ENCODE data around the gene DAP. TPM values are rescaled to one million over a fixed set of nuclear protein-coding genes. Genes with fewer than 3 reads are reported as not detected.

Gene DAP
- total RNA-seq, 4 donors from 2014 or later, result 66.1 to 130 (median 106) TPM

DNA sequence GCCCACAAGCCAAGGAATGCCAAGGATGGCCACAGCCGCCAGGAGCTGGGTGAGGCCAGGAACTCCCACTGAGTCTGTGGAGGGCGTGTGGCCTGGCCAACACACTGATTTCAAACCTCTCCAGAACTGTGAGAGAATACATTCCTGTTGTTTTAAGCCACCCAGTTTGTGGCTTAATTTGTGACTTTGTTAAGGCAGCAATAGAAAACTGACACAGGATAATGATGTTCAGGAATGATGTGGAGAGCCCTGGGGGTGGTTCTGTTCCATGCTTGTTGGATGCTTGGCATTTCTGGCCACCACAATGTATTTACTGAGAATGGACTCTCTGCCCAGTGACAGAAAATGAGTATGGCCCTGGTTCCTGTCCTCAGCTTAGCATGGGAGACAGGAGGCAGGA, 82.8 kb downstream of the DAP start:
- H3K27me3 ChIP-seq, result no peaks in the 10 kb centered on the region
- no peaks in the 10 kb centered on the region for H3K9me3 ChIP-seq
- peaks cover 31 to 46% of the 10 kb centered on the region in 2 donors for H3K36me3 ChIP-seq
- WGBS, 2 donors, result 92 to 100% methylated on average over 2 of the region's 2 CpGs
- no peak for DNase-seq
- TF ChIP-seq, protein P1, sequence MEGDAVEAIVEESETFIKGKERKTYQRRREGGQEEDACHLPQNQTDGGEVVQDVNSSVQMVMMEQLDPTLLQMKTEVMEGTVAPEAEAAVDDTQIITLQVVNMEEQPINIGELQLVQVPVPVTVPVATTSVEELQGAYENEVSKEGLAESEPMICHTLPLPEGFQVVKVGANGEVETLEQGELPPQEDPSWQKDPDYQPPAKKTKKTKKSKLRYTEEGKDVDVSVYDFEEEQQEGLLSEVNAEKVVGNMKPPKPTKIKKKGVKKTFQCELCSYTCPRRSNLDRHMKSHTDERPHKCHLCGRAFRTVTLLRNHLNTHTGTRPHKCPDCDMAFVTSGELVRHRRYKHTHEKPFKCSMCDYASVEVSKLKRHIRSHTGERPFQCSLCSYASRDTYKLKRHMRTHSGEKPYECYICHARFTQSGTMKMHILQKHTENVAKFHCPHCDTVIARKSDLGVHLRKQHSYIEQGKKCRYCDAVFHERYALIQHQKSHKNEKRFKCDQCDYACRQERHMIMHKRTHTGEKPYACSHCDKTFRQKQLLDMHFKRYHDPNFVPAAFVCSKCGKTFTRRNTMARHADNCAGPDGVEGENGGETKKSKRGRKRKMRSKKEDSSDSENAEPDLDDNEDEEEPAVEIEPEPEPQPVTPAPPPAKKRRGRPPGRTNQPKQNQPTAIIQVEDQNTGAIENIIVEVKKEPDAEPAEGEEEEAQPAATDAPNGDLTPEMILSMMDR (IDR thresholded peaks at IDR 0.05), result no peak
- TF ChIP-seq POLR2A (IDR thresholded peaks at IDR 0.05), result no peak
- no peak overlapping the region for H3K27ac ChIP-seq
- H3K4me3 ChIP-seq (replicated peaks in 1 of 3), result no peak overlapping the region
- no peaks in the 10 kb centered on the region for H3K4me1 ChIP-seq
- intact Hi-C loops (cut with DNase I), result no loop called here

DNA sequence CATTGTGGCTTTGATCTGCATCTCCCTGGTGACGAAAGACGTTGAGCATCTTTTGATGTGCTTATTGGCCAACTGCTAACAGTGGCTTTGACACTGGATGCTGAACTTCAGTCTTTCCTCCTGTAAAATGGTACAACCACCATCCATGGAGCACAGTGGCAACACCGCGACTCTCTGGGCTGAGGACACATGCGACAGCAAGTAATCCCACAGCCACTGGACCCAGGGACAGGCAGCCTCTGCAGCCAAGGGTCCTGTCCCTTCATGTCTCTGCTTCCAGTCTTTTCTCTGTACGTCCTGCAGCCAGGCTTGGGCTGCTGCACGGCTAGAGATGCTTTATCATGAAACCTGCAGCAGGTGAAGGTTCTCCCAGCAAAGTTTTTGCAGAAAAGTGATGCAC, 83.5 kb downstream of the DAP start:
- Histone ChIP-seq H3K4me3 (replicated peaks in 1 of 3) (no peak overlapping the region), H3K27ac (no peak overlapping the region), H3K27me3 (no peaks in the 10 kb centered on the region), H3K36me3 (peaks cover 31 to 43% of the 10 kb centered on the region in 2 donors), H3K9me3 (no peaks in the 10 kb centered on the region), H3K4me1 (no peaks in the 10 kb centered on the region)
- WGBS, 2 donors, result 94 to 95% methylated on average over 7 of the region's 7 CpGs
- TF ChIP-seq POLR2A (IDR thresholded peaks at IDR 0.05), result no peak
- TF ChIP-seq, protein P1 (IDR thresholded peaks at IDR 0.05), result no peak
- no peak for DNase-seq
- intact Hi-C loops (cut with DNase I), result no loop called here

DNA sequence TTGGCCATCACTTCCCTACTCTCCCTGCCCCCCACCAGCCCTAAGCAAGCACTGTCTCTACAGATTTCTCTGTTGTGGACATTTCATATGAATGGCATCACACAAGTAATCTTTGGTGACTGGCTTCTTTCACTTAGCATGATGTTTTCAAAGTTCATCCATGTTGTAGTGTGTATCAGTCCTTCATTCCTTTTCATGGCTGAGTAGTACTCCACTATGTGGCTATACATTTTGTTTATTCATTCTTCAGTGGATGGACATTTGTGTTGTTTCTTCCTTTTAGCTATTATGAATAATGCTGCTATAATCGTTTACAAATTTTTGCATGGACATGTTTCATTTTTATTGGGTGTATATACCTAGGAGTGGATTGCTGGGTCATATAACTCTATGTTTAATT, 84.1 kb downstream of the DAP start:
- intact Hi-C loops (cut with DNase I), result no loop called here
- TF ChIP-seq POLR2A (IDR thresholded peaks at IDR 0.05), result no peak
- TF ChIP-seq, protein P1 (IDR thresholded peaks at IDR 0.05), result no peak
- 91 to 97% methylated on average over 1 of the region's 1 CpG for WGBS, 2 donors
- H3K4me3 ChIP-seq (replicated peaks in 1 of 3), result no peak overlapping the region
- DNase-seq, result no peak
- no peaks in the 10 kb centered on the region for H3K9me3 ChIP-seq
- H3K27me3 ChIP-seq, result no peaks in the 10 kb centered on the region
- H3K4me1 ChIP-seq, result no peaks in the 10 kb centered on the region
- peaks cover 31 to 37% of the 10 kb centered on the region in 2 donors for H3K36me3 ChIP-seq
- no peak overlapping the region for H3K27ac ChIP-seq

DNA sequence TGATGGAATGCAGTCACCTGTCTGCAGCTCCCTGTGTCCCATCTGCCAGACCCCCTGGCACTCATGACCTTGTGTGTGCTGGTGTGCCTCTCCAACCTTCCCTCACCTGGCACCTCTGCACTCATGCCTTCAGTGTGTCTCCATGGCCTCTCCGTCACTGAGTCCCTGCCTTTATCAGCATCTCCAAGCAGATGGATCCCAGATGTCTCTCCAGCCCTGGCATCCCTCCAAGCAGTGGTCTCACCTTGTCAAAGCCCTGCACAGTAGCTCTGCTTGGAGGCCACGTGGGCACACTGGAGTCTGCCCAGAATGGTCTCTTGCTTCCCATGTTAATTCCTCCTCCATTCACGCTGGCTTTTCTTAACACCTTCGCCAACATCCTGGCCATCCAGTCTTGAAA, 84.8 kb downstream of the DAP start:
- Histone ChIP-seq H3K4me3 (replicated peaks in 1 of 3) (no peak overlapping the region), H3K4me1 (no peaks in the 10 kb centered on the region), H3K36me3 (peaks cover 25 to 35% of the 10 kb centered on the region in 2 donors), H3K27ac (no peak overlapping the region), H3K9me3 (no peaks in the 10 kb centered on the region), H3K27me3 (no peaks in the 10 kb centered on the region)
- intact Hi-C loops (cut with DNase I), result no loop called here
- no peak for DNase-seq
- 74 to 78% methylated on average over 4 of the region's 4 CpGs for WGBS, 2 donors
- TF ChIP-seq, protein P1 (IDR thresholded peaks at IDR 0.05), result no peak
- no peak for TF ChIP-seq POLR2A (IDR thresholded peaks at IDR 0.05)

DNA sequence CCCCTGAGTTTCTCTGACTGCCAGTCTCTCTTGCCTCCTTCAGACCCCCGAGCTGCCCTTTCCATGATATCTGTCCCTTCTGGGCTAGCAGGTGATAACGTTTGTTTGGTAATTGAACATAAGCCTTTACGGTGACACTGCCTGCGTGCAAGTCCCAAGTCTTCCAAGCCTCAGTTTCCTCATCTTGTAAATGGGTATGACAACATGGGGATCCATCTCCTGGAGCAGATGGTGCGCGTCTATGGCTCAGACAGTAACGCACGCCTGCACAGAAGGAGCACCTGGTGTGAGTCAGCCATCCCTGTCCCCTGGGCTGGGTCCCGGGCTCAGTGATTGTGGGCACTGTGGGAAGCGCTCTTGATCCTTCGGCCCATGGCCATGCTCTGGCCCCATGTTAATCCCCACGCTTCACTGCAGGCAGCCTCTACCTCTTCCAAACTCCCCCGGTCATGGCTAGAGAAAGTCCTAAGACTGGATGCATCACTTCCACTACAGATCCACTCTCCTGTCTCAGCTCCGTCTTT, 85.8 kb downstream of the DAP start:
- Histone ChIP-seq H3K27ac (no peak overlapping the region), H3K36me3 (peaks cover 17 to 25% of the 10 kb centered on the region in 2 donors), H3K4me1 (no peaks in the 10 kb centered on the region), H3K27me3 (no peaks in the 10 kb centered on the region), H3K4me3 (replicated peaks in 1 of 3) (no peak overlapping the region), H3K9me3 (no peaks in the 10 kb centered on the region)
- intact Hi-C loops (cut with DNase I), result no loop called here
- no peak for DNase-seq
- no peak for TF ChIP-seq POLR2A (IDR thresholded peaks at IDR 0.05)
- TF ChIP-seq, protein P1 (IDR thresholded peaks at IDR 0.05), result no peak
- WGBS, 2 donors, result 83 to 86% methylated on average over 14 of the region's 14 CpGs

All from thyroid gland (tissue), 4 donors.